ENCODE measurements around the gene GPRIN2.
"Not testable (repeated sequence)": the region's sequence is repeated elsewhere in the genome, so short reads cannot be mapped to it uniquely, and the experiment has no call there.

GRCh38 chr10:46594453-46595063 is 38.1 kb upstream of the GPRIN2 start:
- TF ChIP-seq, protein P1, sequence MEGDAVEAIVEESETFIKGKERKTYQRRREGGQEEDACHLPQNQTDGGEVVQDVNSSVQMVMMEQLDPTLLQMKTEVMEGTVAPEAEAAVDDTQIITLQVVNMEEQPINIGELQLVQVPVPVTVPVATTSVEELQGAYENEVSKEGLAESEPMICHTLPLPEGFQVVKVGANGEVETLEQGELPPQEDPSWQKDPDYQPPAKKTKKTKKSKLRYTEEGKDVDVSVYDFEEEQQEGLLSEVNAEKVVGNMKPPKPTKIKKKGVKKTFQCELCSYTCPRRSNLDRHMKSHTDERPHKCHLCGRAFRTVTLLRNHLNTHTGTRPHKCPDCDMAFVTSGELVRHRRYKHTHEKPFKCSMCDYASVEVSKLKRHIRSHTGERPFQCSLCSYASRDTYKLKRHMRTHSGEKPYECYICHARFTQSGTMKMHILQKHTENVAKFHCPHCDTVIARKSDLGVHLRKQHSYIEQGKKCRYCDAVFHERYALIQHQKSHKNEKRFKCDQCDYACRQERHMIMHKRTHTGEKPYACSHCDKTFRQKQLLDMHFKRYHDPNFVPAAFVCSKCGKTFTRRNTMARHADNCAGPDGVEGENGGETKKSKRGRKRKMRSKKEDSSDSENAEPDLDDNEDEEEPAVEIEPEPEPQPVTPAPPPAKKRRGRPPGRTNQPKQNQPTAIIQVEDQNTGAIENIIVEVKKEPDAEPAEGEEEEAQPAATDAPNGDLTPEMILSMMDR (IDR thresholded peaks at IDR 0.05): not testable (repeated sequence)
- TF ChIP-seq POLR2AphosphoS5, POLR2A (IDR thresholded peaks at IDR 0.05): not testable (repeated sequence)
